Ishikawa (cell line): Measurements from ENCODE around the gene TMCO2.

Experiments
- CEBPB ChIP-seq: IDR thresholded peaks from 2 replicates; pipeline ENCODE4 v1.6.1; 2012
- CREB1 ChIP-seq: IDR thresholded peaks from 2 replicates; pipeline ENCODE4 v1.6.1; 2012; ENCODE audit warnings: low read depth
- EGR1 ChIP-seq: IDR thresholded peaks from 2 replicates; pipeline ENCODE4 v1.6.1; 2012
- EP300 ChIP-seq: IDR thresholded peaks from 2 replicates; pipeline ENCODE4 v1.6.1; 2012; ENCODE audit warnings: borderline replicate concordance
- FOXM1 ChIP-seq: IDR thresholded peaks from 2 replicates; pipeline ENCODE4 v1.6.1; 2012; ENCODE audit warnings: low read depth, borderline replicate concordance
- NFIC ChIP-seq: IDR thresholded peaks from 2 replicates; pipeline ENCODE4 v1.6.1; 2012
- RAD21 ChIP-seq: IDR thresholded peaks from 2 replicates; pipeline ENCODE4 v1.6.1; 2012; ENCODE audit warnings: low read depth
- REST ChIP-seq: IDR thresholded peaks from 2 replicates; pipeline ENCODE4 v1.6.1; 2012; ENCODE audit warnings: low read depth, mild to moderate bottlenecking
- TAF1 ChIP-seq: IDR thresholded peaks from 2 replicates; pipeline ENCODE4 v1.6.1; 2012; ENCODE audit warnings: low read depth, mild to moderate bottlenecking
- TCF12 ChIP-seq: IDR thresholded peaks from 2 replicates; pipeline ENCODE4 v1.6.1; 2012; ENCODE audit warnings: low read depth
- TEAD4 ChIP-seq: IDR thresholded peaks from 2 replicates; pipeline ENCODE4 v1.6.1; 2012
- YY1 ChIP-seq: IDR thresholded peaks from 2 replicates; pipeline ENCODE4 v1.6.1; 2012; ENCODE audit warnings: low read depth
- ZBTB7A ChIP-seq: IDR thresholded peaks from 2 replicates; pipeline ENCODE4 v1.6.1; 2012; ENCODE audit warnings: low read depth
- TF ChIP-seq, protein P1 (sequence below): IDR thresholded peaks from 2 replicates; pipeline ENCODE4 v1.6.1; 2012
- TF ChIP-seq, protein P2 (sequence below): IDR thresholded peaks from 2 replicates; pipeline ENCODE4 v1.6.1; 2012

TMCO2 gene

GRCh38 chr1:40240390-40240789 is 7.3 kb upstream of the TMCO2 start:
- TF ChIP-seq, protein P1, sequence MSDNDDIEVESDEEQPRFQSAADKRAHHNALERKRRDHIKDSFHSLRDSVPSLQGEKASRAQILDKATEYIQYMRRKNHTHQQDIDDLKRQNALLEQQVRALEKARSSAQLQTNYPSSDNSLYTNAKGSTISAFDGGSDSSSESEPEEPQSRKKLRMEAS: no peak
- no peak for TF ChIP-seq YY1
- TF ChIP-seq TAF1: no peak
- no peak for TF ChIP-seq TEAD4
- TF ChIP-seq FOXM1: no peak
- no peak for TF ChIP-seq CEBPB
- TF ChIP-seq EP300: no peak
- TF ChIP-seq, protein P2, sequence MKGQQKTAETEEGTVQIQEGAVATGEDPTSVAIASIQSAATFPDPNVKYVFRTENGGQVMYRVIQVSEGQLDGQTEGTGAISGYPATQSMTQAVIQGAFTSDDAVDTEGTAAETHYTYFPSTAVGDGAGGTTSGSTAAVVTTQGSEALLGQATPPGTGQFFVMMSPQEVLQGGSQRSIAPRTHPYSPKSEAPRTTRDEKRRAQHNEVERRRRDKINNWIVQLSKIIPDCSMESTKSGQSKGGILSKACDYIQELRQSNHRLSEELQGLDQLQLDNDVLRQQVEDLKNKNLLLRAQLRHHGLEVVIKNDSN: no peak
- TF ChIP-seq RAD21: no peak
- TF ChIP-seq EGR1: no peak
- no peak for TF ChIP-seq NFIC
- TF ChIP-seq TCF12: no peak
- no peak for TF ChIP-seq CREB1

- TF ChIP-seq, protein P1: no peak
- no peak for TF ChIP-seq TCF12
- no peak for TF ChIP-seq REST
- TF ChIP-seq EGR1: no peak
- TF ChIP-seq YY1: no peak
- TF ChIP-seq ZBTB7A: no peak
- TF ChIP-seq NFIC: no peak
- no peak for TF ChIP-seq EP300
- no peak for TF ChIP-seq CEBPB
- no peak for TF ChIP-seq TEAD4
- TF ChIP-seq FOXM1: no peak
- TF ChIP-seq, protein P2: no peak
- no peak for TF ChIP-seq RAD21
- TF ChIP-seq TAF1: no peak
Measured at GRCh38 chr1:40241362-40241761, 6.4 kb upstream of the TMCO2 start.

GRCh38 chr1:40243351-40243750 is 4.4 kb upstream of the TMCO2 start:
- no peak for TF ChIP-seq EP300
- no peak for TF ChIP-seq TCF12
- no peak for TF ChIP-seq REST
- TF ChIP-seq, protein P2: no peak
- TF ChIP-seq FOXM1: no peak
- no peak for TF ChIP-seq NFIC
- no peak for TF ChIP-seq YY1
- no peak for TF ChIP-seq CEBPB
- no peak for TF ChIP-seq CREB1
- TF ChIP-seq ZBTB7A: no peak
- no peak for TF ChIP-seq EGR1

GRCh38 chr1:40244138-40244744 is 3.5 kb upstream of the TMCO2 start:
- TF ChIP-seq TAF1: no peak
- TF ChIP-seq, protein P2: no peak
- TF ChIP-seq RAD21: no peak
- no peak for TF ChIP-seq CREB1
- no peak for TF ChIP-seq YY1
- no peak for TF ChIP-seq REST
- TF ChIP-seq TCF12: no peak
- TF ChIP-seq CEBPB: no peak
- no peak for TF ChIP-seq NFIC
- no peak for TF ChIP-seq TEAD4
- TF ChIP-seq EP300: no peak
- no peak for TF ChIP-seq EGR1
- no peak for TF ChIP-seq ZBTB7A
- no peak for TF ChIP-seq FOXM1
